Liver (tissue), 9 donors: ENCODE measurements around the gene LMCD1. TPM values are rescaled to one million over a fixed set of nuclear protein-coding genes. Genes with fewer than 3 reads are reported as not detected.

ENCODE experiments used
- DNase-seq: peaks from one replicate; pipeline ENCODE4 v3.0.0-alpha.2; 2017; ENCODE audit warnings: low spot score
- H3K27ac ChIP-seq, 2 donors: one replicate each; pipeline ENCODE4 v1.7.0; 2013; ENCODE audit warnings: inconsistent platforms in 2 of 2, low read length in 2 of 2, control low read depth in 1 of 2, low read depth in 1 of 2, mild to moderate bottlenecking in 1 of 2
- H3K27me3 ChIP-seq, 4 donors: one replicate each; pipeline versions ENCODE4 v1.6.1 to v1.7.0; 2013; ENCODE audit warnings: low read length in 3 of 4, inconsistent platforms in 1 of 4, mild to moderate bottlenecking in 1 of 4, moderate library complexity in 1 of 4; ENCODE audit not compliant: control insufficient read depth in 4 of 4, insufficient read depth in 4 of 4
- H3K36me3 ChIP-seq, 4 donors: one replicate each; pipeline versions ENCODE4 v1.6.1 to v1.7.0; 2013; ENCODE audit warnings: low read length in 3 of 4, mild to moderate bottlenecking in 3 of 4, low read depth in 1 of 4, moderate library complexity in 1 of 4; ENCODE audit not compliant: control insufficient read depth in 4 of 4, insufficient read depth in 3 of 4
- H3K4me1 ChIP-seq, 4 donors: one replicate each; pipeline versions ENCODE4 v1.6.1 to v1.7.0; 2013; ENCODE audit warnings: low read length in 3 of 4, mild to moderate bottlenecking in 3 of 4, moderate library complexity in 1 of 4; ENCODE audit not compliant: control insufficient read depth in 4 of 4, insufficient read depth in 4 of 4
- H3K4me3 ChIP-seq, 3 donors: one replicate each; pipeline versions ENCODE4 v1.6.1 to v1.7.0; 2013; ENCODE audit warnings: low read length in 3 of 3, control low read depth in 1 of 3, low read depth in 1 of 3, mild to moderate bottlenecking in 1 of 3
- H3K9ac ChIP-seq, 2 donors: one replicate each; pipeline ENCODE4 v1.7.0; 2013; ENCODE audit warnings: low read length in 2 of 2, mild to moderate bottlenecking in 2 of 2, moderate library complexity in 2 of 2, control low read depth in 1 of 2, low read depth in 1 of 2
- H3K9me3 ChIP-seq, 4 donors: one replicate each; pipeline versions ENCODE4 v1.6.1 to v1.7.0; 2013; ENCODE audit warnings: low read length in 3 of 4; ENCODE audit not compliant: control insufficient read depth in 4 of 4
- FOXA2 ChIP-seq: IDR thresholded peaks from 2 replicates; pipeline ENCODE4 v1.6.1; 2016; ENCODE audit warnings: antibody characterized with exemption
- GABPA ChIP-seq, 2 donors: IDR thresholded peaks in 1 of 2; conservative IDR thresholded peaks in 1 of 2; 2 replicates each; pipeline ENCODE4 v1.6.1; 2016; ENCODE audit warnings: antibody characterized with exemption in 2 of 2, mild to moderate bottlenecking in 1 of 2, moderate library complexity in 1 of 2
- HNF4A ChIP-seq, 2 donors: conservative IDR thresholded peaks; 2 replicates each; pipeline ENCODE4 v1.6.1; 2016; ENCODE audit warnings: antibody characterized with exemption in 2 of 2, mild to moderate bottlenecking in 2 of 2
- HNF4G ChIP-seq: IDR thresholded peaks from 2 replicates; pipeline ENCODE4 v1.6.1; 2016; ENCODE audit warnings: antibody characterized with exemption
- JUND ChIP-seq, 2 donors: IDR thresholded peaks; 2 replicates each; pipeline ENCODE4 v1.6.1; 2016; ENCODE audit warnings: antibody characterized with exemption in 2 of 2
- NR2F2 ChIP-seq: IDR thresholded peaks from 2 replicates; pipeline ENCODE4 v1.6.1; 2016; ENCODE audit warnings: antibody characterized with exemption
- RAD21 ChIP-seq, 2 donors: IDR thresholded peaks; 2 replicates each; pipeline ENCODE4 v1.6.1; 2016; ENCODE audit warnings: antibody characterized with exemption in 2 of 2, mild to moderate bottlenecking in 2 of 2
- RXRA ChIP-seq, 2 donors: IDR thresholded peaks; 2 replicates each; pipeline ENCODE4 v1.6.1; 2017 to 2018; ENCODE audit warnings: antibody characterized with exemption in 2 of 2, mild to moderate bottlenecking in 1 of 2
- SP1 ChIP-seq: IDR thresholded peaks from 2 replicates; pipeline ENCODE4 v1.6.1; 2018; ENCODE audit warnings: antibody characterized with exemption, mild to moderate bottlenecking
- TAF1 ChIP-seq: conservative IDR thresholded peaks from 2 replicates; pipeline ENCODE4 v1.6.1; 2016; ENCODE audit warnings: antibody characterized with exemption, mild to moderate bottlenecking
- YY1 ChIP-seq: IDR thresholded peaks from 2 replicates; pipeline ENCODE4 v1.6.1; 2016; ENCODE audit warnings: antibody characterized with exemption, mild to moderate bottlenecking
- WGBS: extraction: QIAGEN DNeasy Blood & Tissue Kit; methylation state at CpG from one replicate; pipeline ENCODE4 v1.1.7; 2013; 5-methylcytosine and 5-hydroxymethylcytosine counted together
- polyA plus RNA-seq, 2 donors: library from polyadenylated mRNA; stranded (reverse) in 1 of 2; unstranded in 1 of 2; fragments of 200-250 nt in 1 of 2; fragments of >200 nt in 1 of 2; fragmentation: Nextera tagmentation in 1 of 2; extraction: Ambion mirVana in 1 of 2; gene quantifications; one replicate each; pipeline versions ENCODE4 v1.2.1 to v1.2.3, GENCODE V29; 2013 to 2015
- total RNA-seq, 2 donors: library from RNA; depleted of rRNA; stranded (reverse); fragments of >200 nt; gene quantifications; one replicate each; pipeline ENCODE4 v1.2.3, GENCODE V29; 2014
- TF ChIP-seq, protein P1 (sequence below): IDR thresholded peaks from 2 replicates; pipeline ENCODE4 v1.6.1; 2016; ENCODE audit warnings: antibody characterized with exemption
- TF ChIP-seq, protein P2 (sequence below): IDR thresholded peaks from 2 replicates; pipeline ENCODE4 v1.6.1; 2016; ENCODE audit warnings: antibody characterized with exemption
- TF ChIP-seq, protein P3 (sequence below): fragments of 150-350 bp; IDR thresholded peaks from 2 replicates; pipeline ENCODE4 v1.5.1; 2017; ENCODE audit warnings: improper control_type of control experiment, low read depth, low read length; ENCODE audit not compliant: missing input control
- TF ChIP-seq, protein P4 (sequence below): IDR thresholded peaks from 2 replicates; pipeline ENCODE4 v1.6.1; 2016; ENCODE audit warnings: antibody characterized with exemption, mild to moderate bottlenecking
- TF ChIP-seq, protein P5 (sequence below): IDR thresholded peaks from 2 replicates; pipeline ENCODE4 v1.6.1; 2016; ENCODE audit warnings: antibody characterized with exemption
- donor health status: healthy.
- donor health status: healthy.
- donor health status: healthy.
- donor health status: healthy.
- donor health status: healthy.

The LMCD1 gene
- total and polyA plus RNA-seq, 4 donors, result 3.1 to 8.3 (median 6.0) TPM

DNA sequence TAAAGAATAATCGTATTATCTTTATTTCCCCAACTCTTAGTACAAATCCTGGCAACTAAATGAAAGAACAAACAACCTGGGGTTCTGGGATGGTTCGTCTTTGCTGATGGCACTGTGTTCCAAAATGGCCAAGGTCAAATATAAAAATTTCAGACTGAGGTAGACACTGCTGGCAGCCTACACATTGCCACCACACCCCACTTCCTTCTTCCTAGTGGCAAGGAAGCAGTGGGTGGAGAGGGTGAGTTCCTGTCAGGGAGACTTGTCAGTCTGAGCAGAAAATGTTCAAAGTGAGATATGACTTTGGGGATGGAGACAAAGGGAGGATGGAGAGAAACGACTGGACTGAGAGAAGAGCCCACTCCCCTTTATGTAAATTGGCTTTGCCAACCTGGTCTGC is 69.6 kb downstream of the LMCD1 start:
- Histone ChIP-seq H3K27me3 (no peaks in the 10 kb centered on the region), H3K9me3 (no peaks in the 10 kb centered on the region), H3K36me3 (no peaks in the 10 kb centered on the region), H3K4me1 (no peaks in the 10 kb centered on the region), H3K4me3 (no peak overlapping the region), H3K27ac (no peak overlapping the region), H3K9ac (no peak overlapping the region)
- no peak for DNase-seq
- TF ChIP-seq RAD21 (IDR thresholded peaks at IDR 0.05) (no peak), FOXA2 (no peak), HNF4G (no peak), NR2F2 (no peak), JUND (IDR thresholded peaks at IDR 0.05) (no peak), YY1 (no peak), SP1 (no peak), GABPA (IDR thresholded peaks at IDR 0.05 in 1 of 2, conservative IDR thresholded peaks at IDR 0.05 in 1 of 2) (no peak), RXRA (IDR thresholded peaks at IDR 0.05) (no peak)
- TF ChIP-seq, protein P1, sequence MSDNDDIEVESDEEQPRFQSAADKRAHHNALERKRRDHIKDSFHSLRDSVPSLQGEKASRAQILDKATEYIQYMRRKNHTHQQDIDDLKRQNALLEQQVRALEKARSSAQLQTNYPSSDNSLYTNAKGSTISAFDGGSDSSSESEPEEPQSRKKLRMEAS, result no peak
- TF ChIP-seq, protein P2, sequence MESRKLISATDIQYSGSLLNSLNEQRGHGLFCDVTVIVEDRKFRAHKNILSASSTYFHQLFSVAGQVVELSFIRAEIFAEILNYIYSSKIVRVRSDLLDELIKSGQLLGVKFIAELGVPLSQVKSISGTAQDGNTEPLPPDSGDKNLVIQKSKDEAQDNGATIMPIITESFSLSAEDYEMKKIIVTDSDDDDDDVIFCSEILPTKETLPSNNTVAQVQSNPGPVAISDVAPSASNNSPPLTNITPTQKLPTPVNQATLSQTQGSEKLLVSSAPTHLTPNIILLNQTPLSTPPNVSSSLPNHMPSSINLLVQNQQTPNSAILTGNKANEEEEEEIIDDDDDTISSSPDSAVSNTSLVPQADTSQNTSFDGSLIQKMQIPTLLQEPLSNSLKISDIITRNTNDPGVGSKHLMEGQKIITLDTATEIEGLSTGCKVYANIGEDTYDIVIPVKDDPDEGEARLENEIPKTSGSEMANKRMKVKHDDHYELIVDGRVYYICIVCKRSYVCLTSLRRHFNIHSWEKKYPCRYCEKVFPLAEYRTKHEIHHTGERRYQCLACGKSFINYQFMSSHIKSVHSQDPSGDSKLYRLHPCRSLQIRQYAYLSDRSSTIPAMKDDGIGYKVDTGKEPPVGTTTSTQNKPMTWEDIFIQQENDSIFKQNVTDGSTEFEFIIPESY, result no peak
- TF ChIP-seq, protein P3, sequence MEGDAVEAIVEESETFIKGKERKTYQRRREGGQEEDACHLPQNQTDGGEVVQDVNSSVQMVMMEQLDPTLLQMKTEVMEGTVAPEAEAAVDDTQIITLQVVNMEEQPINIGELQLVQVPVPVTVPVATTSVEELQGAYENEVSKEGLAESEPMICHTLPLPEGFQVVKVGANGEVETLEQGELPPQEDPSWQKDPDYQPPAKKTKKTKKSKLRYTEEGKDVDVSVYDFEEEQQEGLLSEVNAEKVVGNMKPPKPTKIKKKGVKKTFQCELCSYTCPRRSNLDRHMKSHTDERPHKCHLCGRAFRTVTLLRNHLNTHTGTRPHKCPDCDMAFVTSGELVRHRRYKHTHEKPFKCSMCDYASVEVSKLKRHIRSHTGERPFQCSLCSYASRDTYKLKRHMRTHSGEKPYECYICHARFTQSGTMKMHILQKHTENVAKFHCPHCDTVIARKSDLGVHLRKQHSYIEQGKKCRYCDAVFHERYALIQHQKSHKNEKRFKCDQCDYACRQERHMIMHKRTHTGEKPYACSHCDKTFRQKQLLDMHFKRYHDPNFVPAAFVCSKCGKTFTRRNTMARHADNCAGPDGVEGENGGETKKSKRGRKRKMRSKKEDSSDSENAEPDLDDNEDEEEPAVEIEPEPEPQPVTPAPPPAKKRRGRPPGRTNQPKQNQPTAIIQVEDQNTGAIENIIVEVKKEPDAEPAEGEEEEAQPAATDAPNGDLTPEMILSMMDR, result no peak
- TF ChIP-seq, protein P4, sequence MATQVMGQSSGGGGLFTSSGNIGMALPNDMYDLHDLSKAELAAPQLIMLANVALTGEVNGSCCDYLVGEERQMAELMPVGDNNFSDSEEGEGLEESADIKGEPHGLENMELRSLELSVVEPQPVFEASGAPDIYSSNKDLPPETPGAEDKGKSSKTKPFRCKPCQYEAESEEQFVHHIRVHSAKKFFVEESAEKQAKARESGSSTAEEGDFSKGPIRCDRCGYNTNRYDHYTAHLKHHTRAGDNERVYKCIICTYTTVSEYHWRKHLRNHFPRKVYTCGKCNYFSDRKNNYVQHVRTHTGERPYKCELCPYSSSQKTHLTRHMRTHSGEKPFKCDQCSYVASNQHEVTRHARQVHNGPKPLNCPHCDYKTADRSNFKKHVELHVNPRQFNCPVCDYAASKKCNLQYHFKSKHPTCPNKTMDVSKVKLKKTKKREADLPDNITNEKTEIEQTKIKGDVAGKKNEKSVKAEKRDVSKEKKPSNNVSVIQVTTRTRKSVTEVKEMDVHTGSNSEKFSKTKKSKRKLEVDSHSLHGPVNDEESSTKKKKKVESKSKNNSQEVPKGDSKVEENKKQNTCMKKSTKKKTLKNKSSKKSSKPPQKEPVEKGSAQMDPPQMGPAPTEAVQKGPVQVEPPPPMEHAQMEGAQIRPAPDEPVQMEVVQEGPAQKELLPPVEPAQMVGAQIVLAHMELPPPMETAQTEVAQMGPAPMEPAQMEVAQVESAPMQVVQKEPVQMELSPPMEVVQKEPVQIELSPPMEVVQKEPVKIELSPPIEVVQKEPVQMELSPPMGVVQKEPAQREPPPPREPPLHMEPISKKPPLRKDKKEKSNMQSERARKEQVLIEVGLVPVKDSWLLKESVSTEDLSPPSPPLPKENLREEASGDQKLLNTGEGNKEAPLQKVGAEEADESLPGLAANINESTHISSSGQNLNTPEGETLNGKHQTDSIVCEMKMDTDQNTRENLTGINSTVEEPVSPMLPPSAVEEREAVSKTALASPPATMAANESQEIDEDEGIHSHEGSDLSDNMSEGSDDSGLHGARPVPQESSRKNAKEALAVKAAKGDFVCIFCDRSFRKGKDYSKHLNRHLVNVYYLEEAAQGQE, result no peak
- TF ChIP-seq, protein P5, sequence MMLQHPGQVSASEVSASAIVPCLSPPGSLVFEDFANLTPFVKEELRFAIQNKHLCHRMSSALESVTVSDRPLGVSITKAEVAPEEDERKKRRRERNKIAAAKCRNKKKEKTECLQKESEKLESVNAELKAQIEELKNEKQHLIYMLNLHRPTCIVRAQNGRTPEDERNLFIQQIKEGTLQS, result no peak
- WGBS, result 58% methylated on average over 3 of the region's 3 CpGs

DNA sequence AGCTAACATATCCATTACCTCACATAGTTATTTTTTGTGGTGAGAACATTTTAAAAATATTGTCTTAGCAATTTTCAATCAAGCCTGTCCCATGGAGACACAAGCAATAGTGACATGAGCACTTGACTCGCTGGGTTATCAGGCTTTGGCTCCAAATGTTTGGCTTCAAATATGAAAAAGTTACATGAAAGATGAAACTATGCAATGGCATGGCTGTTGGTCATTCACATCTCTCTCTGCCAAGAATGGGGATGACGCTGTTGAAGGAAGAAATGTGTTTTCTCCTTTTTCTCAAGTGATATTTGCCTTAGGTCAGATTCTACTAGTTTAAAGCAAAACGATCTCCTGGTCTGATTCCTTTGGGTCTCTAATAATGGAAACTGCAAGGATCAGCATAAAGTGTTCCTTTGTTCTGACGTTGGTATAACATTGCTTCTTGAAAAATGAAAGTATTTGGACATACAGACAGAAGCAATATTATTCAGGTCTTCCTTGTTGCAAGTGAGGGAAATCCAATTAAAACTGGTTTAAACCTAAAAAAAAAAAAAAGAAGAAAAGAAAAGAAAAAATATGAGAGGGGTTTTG is 71.8 kb downstream of the LMCD1 start:
- no peak overlapping the region for H3K9ac ChIP-seq
- no peak overlapping the region for H3K27ac ChIP-seq
- no peak for DNase-seq
- no peaks in the 10 kb centered on the region for H3K9me3 ChIP-seq
- WGBS, result 81% methylated on average over 4 of the region's 4 CpGs
- no peaks in the 10 kb centered on the region for H3K27me3 ChIP-seq
- no peaks in the 10 kb centered on the region for H3K4me1 ChIP-seq
- H3K36me3 ChIP-seq, result no peaks in the 10 kb centered on the region
- H3K4me3 ChIP-seq, result no peak overlapping the region
- TF ChIP-seq HNF4G, result no peak
- TF ChIP-seq, protein P5, result no peak
- TF ChIP-seq SP1, result no peak
- no peak for TF ChIP-seq TAF1
- no peak for TF ChIP-seq HNF4A (conservative IDR thresholded peaks at IDR 0.05)
- TF ChIP-seq, protein P3, result no peak
- no peak for TF ChIP-seq RAD21 (IDR thresholded peaks at IDR 0.05)
- TF ChIP-seq YY1, result no peak
- no peak for TF ChIP-seq JUND (IDR thresholded peaks at IDR 0.05)
- no peak for TF ChIP-seq RXRA (IDR thresholded peaks at IDR 0.05)
- no peak for TF ChIP-seq FOXA2
- TF ChIP-seq, protein P4, result no peak
- TF ChIP-seq GABPA (IDR thresholded peaks at IDR 0.05 in 1 of 2, conservative IDR thresholded peaks at IDR 0.05 in 1 of 2), result no peak
